Measurements from ENCODE around the gene DYSF.
"Not testable (repeated sequence)": the region's sequence is repeated elsewhere in the genome, so short reads cannot be mapped to it uniquely, and the experiment has no call there.

Gene DYSF

DNA sequence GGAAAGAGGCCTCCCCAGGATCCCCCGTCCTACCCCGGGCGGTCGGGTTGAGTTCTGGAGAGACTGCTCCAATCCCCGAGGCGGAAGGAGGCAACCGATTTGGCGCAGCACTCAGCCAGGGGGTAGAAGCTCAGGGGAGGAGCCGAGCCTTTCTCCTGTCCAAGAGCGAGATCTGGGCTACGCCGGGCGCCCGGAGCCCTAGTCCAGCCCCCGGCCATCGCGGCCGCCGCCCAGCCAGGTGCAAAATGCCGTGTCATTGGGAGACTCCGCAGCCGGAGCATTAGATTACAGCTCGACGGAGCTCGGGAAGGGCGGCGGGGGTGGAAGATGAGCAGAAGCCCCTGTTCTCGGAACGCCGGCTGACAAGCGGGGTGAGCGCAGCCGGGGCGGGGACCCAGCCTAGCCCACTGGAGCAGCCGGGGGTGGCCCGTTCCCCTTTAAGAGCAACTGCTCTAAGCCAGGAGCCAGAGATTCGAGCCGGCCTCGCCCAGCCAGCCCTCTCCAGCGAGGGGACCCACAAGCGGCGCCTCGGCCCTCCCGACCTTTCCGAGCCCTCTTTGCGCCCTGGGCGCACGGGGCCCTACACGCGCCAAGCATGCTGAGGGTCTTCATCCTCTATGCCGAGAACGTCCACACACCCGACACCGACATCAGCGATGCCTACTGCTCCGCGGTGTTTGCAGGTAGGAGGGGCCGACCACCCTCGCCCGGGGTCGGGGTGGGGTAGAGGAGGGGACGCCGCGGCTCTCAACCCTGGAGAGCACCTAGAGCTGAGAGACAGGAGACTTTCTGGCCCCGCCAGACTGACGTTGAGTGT, at the start of gene DYSF:
Gene DYSF (plus strand): TSS at position 158 of the 817 bp plus-strand sequence.
- DNase-seq = peak; percentile 55
- in situ Hi-C loops (cut with HindIII; ENCODE audit: low pct_ligation_motif_present, low pct_unique_long_range_greater_than_20kb, low sequenced_read_pairs) = loop anchor here (10.0 kb wide), 1 partner anchor 61 kb away; no protein-coding TSS in a partner anchor

GRCh38 chr2:71409611-71410010, 43.8 kb upstream of the DYSF start:
- no peak for DNase-seq
- in situ Hi-C loops (cut with HindIII; ENCODE audit: low pct_ligation_motif_present, low pct_unique_long_range_greater_than_20kb, low sequenced_read_pairs) = no loop called here

DNA sequence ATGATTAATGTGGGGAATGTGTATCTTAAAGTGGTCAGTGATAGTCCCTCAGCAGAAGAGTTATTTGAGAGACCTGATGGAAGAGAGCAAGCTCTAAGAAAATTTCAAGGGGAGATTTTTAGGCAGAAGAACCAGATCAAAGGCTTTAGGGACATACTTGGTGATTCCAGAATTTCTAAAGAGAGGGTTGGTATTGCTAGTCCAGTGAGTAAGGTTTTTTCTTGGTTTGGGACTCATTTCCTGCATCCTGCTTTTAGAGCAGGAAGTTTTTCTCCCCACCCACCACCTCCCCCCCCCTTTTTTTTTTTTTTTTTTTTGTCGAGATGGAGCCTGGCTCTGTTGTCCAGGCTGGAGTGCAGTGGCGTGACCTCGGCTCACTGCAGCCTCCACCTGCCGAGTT, 42.7 kb upstream of the DYSF start:
- in situ Hi-C loops (cut with HindIII; ENCODE audit: low pct_ligation_motif_present, low pct_unique_long_range_greater_than_20kb, low sequenced_read_pairs) = no loop called here
- DNase-seq = no peak

- DNase-seq; in situ Hi-C loops (cut with HindIII; ENCODE audit: low pct_ligation_motif_present, low pct_unique_long_range_greater_than_20kb, low sequenced_read_pairs): not testable (repeated sequence)
Measured at GRCh38 chr2:71416866-71417265, 36.5 kb upstream of the DYSF start.

DNA sequence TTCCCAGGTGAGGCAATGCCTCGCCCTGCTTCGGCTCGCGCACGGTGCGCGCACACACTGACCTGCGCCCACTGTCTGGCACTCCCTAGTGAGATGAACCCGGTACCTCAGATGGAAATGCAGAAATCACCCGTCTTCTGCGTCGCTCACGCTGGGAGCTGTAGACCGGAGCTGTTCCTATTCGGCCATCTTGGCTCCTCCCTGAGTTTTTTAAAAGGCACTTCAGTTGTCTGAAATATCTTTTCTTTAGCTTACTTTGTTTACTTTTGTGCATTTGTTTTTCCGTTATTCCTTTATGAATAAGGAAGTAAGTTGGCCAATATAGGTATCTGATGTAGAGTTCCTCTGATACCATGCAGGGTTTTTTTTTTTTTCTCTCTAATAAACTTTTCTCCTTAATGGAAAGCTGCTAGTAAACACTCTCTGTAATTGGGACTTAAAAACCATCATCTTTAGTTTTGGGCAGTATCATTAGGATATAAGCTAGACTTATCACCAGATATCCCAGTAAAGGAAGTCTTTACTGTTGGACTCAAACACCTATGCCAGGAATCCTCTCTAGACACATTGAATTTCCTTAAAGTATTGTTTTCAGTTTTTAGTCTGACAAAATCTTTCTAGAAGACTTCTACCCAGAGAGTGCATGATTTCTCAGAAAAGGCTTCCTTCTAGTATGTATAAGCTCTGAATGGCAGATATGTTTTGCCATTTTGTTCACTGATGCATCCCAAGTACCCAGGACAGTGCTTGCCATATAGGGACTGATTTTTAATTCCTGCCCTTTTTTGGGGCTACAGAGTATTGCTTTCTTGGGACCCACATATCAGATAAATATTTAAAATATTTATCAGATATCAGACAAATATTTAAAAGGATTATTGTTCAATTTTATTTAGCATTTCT, 35.8 kb upstream of the DYSF start:
- in situ Hi-C loops (cut with HindIII; ENCODE audit: low pct_ligation_motif_present, low pct_unique_long_range_greater_than_20kb, low sequenced_read_pairs) = no loop called here
- peak; percentile 8 for DNase-seq

DNA sequence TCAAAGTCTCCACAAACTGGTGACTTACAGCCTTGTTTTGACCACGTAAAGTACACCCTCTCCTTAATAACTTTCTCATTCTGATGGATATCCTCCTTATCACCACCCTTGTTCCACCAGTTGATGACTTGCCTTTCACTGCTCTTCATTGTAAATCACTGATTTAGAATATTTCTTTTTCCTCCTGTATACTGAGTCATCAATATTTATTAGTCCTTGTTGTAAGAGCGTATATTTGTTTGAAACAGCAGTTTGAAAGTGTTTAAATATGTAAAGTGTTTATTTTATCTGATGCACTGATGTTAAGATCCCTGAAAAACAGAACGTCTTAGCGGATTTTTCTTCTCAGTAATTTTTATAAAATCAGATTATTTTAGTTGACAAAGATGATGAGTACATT, 34.2 kb upstream of the DYSF start:
- in situ Hi-C loops (cut with HindIII; ENCODE audit: low pct_ligation_motif_present, low pct_unique_long_range_greater_than_20kb, low sequenced_read_pairs) = no loop called here
- DNase-seq = no peak

DNA sequence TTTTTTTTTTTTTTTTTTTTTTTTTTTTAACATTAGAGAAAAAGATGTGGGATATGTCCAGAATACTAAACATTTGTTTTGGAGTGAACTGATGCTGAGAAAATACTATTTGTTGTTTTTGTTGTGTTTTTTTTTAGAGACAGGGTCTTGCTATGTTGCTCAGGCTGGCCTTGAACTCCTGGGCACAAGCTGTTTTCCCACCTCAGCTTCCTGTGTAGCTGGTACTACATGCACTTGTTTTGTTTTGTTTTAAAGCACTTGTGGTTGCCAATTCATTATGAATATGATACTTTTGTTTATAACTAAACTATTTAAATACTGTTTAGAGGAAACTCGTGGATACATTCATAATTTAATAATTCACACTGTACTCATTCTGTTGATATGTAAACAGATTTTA, 33.4 kb upstream of the DYSF start:
- in situ Hi-C loops (cut with HindIII; ENCODE audit: low pct_ligation_motif_present, low pct_unique_long_range_greater_than_20kb, low sequenced_read_pairs) = no loop called here
- DNase-seq = no peak

DNA sequence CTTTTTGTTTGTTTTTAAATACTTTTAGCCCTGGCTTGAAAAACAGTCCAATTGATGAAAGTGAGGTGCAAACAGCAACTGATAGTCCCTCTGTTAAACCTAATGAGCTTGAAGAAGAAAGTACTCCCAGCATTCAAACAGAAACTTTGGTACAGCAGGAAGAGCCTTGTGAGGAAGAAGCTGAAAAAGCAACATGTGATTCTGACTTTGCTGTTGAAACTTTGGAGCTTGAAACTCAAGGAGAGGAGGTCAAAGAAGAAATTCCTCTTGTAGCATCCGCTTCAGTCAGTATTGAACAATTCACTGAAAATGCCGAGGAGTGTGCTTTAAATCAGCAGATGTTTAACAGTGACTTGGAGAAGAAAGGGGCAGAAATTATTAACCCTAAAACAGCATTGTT, 30.6 kb upstream of the DYSF start:
- DNase-seq = no peak
- in situ Hi-C loops (cut with HindIII; ENCODE audit: low pct_ligation_motif_present, low pct_unique_long_range_greater_than_20kb, low sequenced_read_pairs) = no loop called here

GRCh38 chr2:71423817-71424420, 29.4 kb upstream of the DYSF start:
- in situ Hi-C loops (cut with HindIII; ENCODE audit: low pct_ligation_motif_present, low pct_unique_long_range_greater_than_20kb, low sequenced_read_pairs) = no loop called here
- no peak for DNase-seq

- DNase-seq = no peak
- in situ Hi-C loops (cut with HindIII; ENCODE audit: low pct_ligation_motif_present, low pct_unique_long_range_greater_than_20kb, low sequenced_read_pairs) = no loop called here
Measured at GRCh38 chr2:71426721-71427120, 26.6 kb upstream of the DYSF start.

DNA sequence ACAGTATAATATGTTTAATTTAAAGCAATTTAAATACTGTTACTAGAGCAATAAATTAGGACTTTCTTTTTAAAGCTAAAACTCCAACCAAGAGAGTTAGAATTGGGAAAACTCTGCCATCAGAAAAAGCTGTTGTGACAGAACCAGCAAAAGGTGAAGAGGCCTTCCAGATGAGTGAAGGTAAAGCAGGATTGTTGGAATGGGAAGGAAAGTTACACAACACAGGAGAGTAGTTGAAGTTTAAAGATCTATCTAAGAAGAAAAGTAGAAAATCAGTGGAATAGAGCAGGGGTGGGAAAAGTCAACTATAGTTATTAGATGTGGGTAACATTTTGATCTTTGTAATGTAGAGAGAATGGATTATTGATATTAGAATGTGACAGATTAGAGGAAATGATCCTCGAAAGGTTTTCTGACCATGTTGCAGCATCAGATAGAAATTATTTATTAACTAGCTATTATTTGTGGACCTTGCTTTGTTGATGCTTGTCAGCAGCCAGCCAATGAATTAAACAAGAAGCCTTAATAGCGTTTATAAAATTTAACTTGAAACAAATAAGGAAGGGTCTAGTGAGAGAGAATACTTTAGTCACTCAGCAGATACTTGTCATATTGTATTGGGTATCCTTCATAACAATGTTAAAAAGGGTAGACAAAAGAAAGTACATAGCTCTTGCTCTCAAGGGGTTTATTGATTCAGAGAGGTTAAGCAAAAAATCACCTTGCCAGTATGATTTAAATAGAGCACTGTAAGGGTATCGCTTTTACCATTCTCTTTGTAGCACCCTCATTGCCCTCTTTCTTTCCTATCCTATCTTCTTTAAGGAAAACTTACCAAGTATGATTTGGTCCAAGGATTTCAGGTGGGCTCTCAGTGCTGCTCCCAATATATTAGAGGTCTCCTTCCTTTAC, 24.6 kb upstream of the DYSF start:
- in situ Hi-C loops (cut with HindIII; ENCODE audit: low pct_ligation_motif_present, low pct_unique_long_range_greater_than_20kb, low sequenced_read_pairs) = no loop called here
- DNase-seq = no peak

GRCh38 chr2:71445142-71445541, 8.2 kb upstream of the DYSF start:
- DNase-seq; in situ Hi-C loops (cut with HindIII; ENCODE audit: low pct_ligation_motif_present, low pct_unique_long_range_greater_than_20kb, low sequenced_read_pairs): not testable (repeated sequence)

GRCh38 chr2:71446505-71446904, 6.9 kb upstream of the DYSF start:
- DNase-seq = no peak
- in situ Hi-C loops (cut with HindIII; ENCODE audit: low pct_ligation_motif_present, low pct_unique_long_range_greater_than_20kb, low sequenced_read_pairs) = no loop called here

GRCh38 chr2:71449343-71449742, 4.0 kb upstream of the DYSF start:
- no peak for DNase-seq
- in situ Hi-C loops (cut with HindIII; ENCODE audit: low pct_ligation_motif_present, low pct_unique_long_range_greater_than_20kb, low sequenced_read_pairs) = no loop called here

- in situ Hi-C loops (cut with HindIII; ENCODE audit: low pct_ligation_motif_present, low pct_unique_long_range_greater_than_20kb, low sequenced_read_pairs) = loop anchor here (10.0 kb wide), 1 partner anchor 63 kb away; no protein-coding TSS in a partner anchor
- DNase-seq = no peak
Measured at GRCh38 chr2:71451705-71452104, 1.7 kb upstream of the DYSF start.

- DNase-seq = peak; percentile 65
- in situ Hi-C loops (cut with HindIII; ENCODE audit: low pct_ligation_motif_present, low pct_unique_long_range_greater_than_20kb, low sequenced_read_pairs) = loop anchor here (10.0 kb wide), 1 partner anchor 62 kb away; no protein-coding TSS in a partner anchor
Measured at GRCh38 chr2:71452565-71452964, 796 bp upstream of the DYSF start.

- DNase-seq = peak; percentile 17
Measured at GRCh38 chr2:71454221-71455010, 1.1 kb downstream of the DYSF start.

More at GRCh38 chr2:71454221-71455010, 1.1 kb downstream of the DYSF start:
- in situ Hi-C loops (cut with HindIII; ENCODE audit: low pct_ligation_motif_present, low pct_unique_long_range_greater_than_20kb, low sequenced_read_pairs) = loop anchor here (10.0 kb wide), 1 partner anchor 60 kb away; no protein-coding TSS in a partner anchor
